OCI-LY3 (cell line): ENCODE data around the gene EYA3.

Experiments used
- CTCF ChIP-seq: fragments of 200-600, 300-600 bp; sonication (generic); IDR thresholded peaks from 2 replicates; pipeline ENCODE4 v1.5.1; 2014; ENCODE audit warnings: antibody characterized with exemption, low read length, low read depth
- EZH2phosphoT487 ChIP-seq: fragments of 200-600 bp; shearing (Covaris generic); IDR thresholded peaks from 2 replicates; pipeline ENCODE4 v1.6.1; 2018; ENCODE audit warnings: antibody characterized with exemption, mixed run types, low read depth

DNA sequence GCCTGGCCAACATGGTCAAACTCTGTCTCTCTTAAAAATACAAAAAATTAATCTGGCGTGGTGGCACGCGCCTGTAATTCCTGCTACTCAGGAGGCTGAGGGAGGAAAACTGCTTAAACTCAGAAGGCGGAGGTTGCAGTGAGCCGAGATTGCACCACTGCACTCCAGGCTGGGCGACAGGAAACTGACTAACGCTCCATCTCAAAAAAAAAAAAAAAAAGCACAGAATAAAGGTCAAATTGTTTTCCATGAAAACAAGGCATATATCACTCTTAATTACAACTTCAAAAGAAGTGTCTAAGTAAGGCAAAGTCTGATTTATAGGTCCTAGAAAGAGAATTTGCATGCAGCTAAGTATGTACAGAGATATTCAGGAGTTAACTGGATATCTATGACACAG lies 25.6 kb downstream of the EYA3 start:
- no peak for TF ChIP-seq CTCF
- TF ChIP-seq EZH2phosphoT487 = no peak
